Measurements from ENCODE around the gene PLEKHM3. TPM values are rescaled to one million over a fixed set of nuclear protein-coding genes. Genes with fewer than 3 reads are reported as not detected.

The PLEKHM3 gene
- total RNA-seq, 2 experiments from 2014 or later: 4.9 to 5.4 TPM

GRCh38 chr2:207932106-207932505, 93.2 kb downstream of the PLEKHM3 start:
- H3K4me3 Mint-ChIP-seq: no peak overlapping the region

DNA sequence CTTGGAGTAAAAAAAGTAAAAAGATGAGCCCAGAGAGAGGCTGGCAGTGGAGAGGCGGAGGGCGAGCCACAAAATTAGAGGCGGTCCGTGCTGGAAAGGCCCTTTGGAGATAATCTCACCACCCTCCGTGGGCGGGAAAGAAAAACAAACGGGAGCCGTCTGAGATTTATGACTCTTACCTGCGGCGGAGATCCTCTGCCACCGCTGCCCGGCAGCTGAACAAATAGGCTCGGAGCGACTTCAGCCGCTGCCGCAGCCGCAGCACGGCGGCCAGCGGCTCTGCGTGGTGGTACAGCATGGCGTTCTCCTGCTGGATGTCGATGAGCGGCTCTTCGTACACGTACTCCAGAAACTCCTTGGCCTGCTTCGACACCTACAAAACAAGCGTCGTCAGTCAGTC, 94.6 kb downstream of the PLEKHM3 start:
- CTCF ChIA-PET: no interaction called here
- no peak overlapping the region for H3K27ac Mint-ChIP-seq
- no peaks in the 10 kb centered on the region for H3K9me3 Mint-ChIP-seq
- H3K36me3 Mint-ChIP-seq (ENCODE audit: low read depth): no peaks in the 10 kb centered on the region
- H3K4me1 Mint-ChIP-seq: no peaks in the 10 kb centered on the region
- POLR2A ChIA-PET: no interaction called here
- no peak for DNase-seq
- H3K4me3 Mint-ChIP-seq: no peak overlapping the region
- H3K27me3 Mint-ChIP-seq: no peaks in the 10 kb centered on the region

More at GRCh38 chr2:207932106-207932505, 93.2 kb downstream of the PLEKHM3 start:
- no peak overlapping the region for H3K27ac Mint-ChIP-seq
- no peak for DNase-seq
- ChIA-PET CTCF (no interaction called here), POLR2A (no interaction called here)
- no peaks in the 10 kb centered on the region for H3K27me3 Mint-ChIP-seq
- H3K36me3 Mint-ChIP-seq (ENCODE audit: low read depth): no peaks in the 10 kb centered on the region
- no peaks in the 10 kb centered on the region for H3K9me3 Mint-ChIP-seq
- no peaks in the 10 kb centered on the region for H3K4me1 Mint-ChIP-seq

DNA sequence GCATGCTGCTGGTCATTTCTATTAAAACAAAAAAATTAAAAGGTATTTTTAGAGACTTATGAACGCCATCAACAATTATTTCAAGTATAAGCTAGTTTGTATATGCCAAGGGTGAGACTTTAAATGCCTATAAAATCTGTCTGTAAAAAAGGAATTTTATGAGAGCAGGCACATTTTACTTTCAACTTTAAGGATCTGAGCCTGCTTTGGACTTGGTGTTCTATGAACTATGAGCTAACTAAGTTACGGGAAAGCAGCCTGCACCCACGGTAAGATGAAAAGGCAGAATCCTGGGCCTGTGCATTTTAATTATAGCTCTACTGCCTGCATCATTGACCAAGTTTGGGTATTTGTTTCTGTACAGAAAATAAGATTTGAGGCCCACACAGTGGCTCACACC, 95.4 kb downstream of the PLEKHM3 start:
- DNase-seq: no peak
- POLR2A ChIA-PET: no interaction called here
- H3K27me3 Mint-ChIP-seq: no peaks in the 10 kb centered on the region
- CTCF ChIA-PET: no interaction called here
- H3K36me3 Mint-ChIP-seq (ENCODE audit: low read depth): no peaks in the 10 kb centered on the region
- no peak overlapping the region for H3K4me3 Mint-ChIP-seq
- no peak overlapping the region for H3K27ac Mint-ChIP-seq
- no peaks in the 10 kb centered on the region for H3K4me1 Mint-ChIP-seq
- H3K9me3 Mint-ChIP-seq: no peaks in the 10 kb centered on the region

DNA sequence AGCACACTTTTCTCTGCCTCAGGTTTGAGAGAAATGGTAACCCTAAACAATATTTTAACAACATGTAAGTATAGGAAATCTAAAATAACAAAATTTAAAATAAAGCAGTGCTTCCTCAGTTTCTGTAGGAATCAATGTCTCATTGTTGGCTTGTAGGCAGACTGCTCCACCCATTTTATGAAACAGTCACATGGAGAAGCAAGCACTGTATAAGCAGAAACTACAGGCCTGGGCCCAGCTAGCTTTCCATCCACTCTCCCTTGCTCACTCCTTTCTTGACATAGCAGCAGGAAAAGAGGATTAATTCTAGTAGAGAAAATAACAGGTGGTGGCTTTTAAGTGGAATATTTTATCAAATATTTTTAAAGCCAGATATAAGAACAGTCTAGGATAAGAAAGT, 97.2 kb downstream of the PLEKHM3 start:
- H3K36me3 Mint-ChIP-seq (ENCODE audit: low read depth): no peaks in the 10 kb centered on the region
- H3K4me3 Mint-ChIP-seq: no peak overlapping the region
- no peak overlapping the region for H3K27ac Mint-ChIP-seq
- no peaks in the 10 kb centered on the region for H3K27me3 Mint-ChIP-seq
- DNase-seq: no peak
- no peaks in the 10 kb centered on the region for H3K9me3 Mint-ChIP-seq
- no peaks in the 10 kb centered on the region for H3K4me1 Mint-ChIP-seq
- ChIA-PET CTCF (no interaction called here), POLR2A (no interaction called here)

DNA sequence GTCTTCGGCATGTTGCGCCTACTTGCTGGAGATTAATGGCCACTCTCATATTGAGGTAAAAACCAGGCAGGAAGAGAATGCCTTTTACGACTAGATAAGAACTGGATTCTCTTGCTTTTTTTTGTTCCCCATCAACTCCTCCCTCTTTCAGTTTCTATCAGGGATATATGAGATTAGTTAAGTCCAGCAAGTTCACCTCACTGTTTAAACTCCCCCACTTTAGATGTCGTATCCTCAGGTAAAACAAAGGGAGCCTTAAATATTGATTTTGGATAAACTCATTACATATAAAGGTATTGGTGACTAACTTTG, 98.4 kb downstream of the PLEKHM3 start:
- DNase-seq: no peak
- POLR2A ChIA-PET: no interaction called here
- Mint-ChIP-seq H3K4me3 (no peak overlapping the region), H3K36me3 (ENCODE audit: low read depth) (no peaks in the 10 kb centered on the region), H3K27ac (no peak overlapping the region), H3K27me3 (no peaks in the 10 kb centered on the region), H3K4me1 (no peaks in the 10 kb centered on the region), H3K9me3 (no peaks in the 10 kb centered on the region)
- CTCF ChIA-PET: no interaction called here

- no peak overlapping the region for H3K27ac Mint-ChIP-seq
- DNase-seq: no peak
- no peaks in the 10 kb centered on the region for H3K27me3 Mint-ChIP-seq
- no peaks in the 10 kb centered on the region for H3K4me1 Mint-ChIP-seq
- ChIA-PET CTCF (no interaction called here), POLR2A (no interaction called here)
- no peaks in the 10 kb centered on the region for H3K36me3 Mint-ChIP-seq (ENCODE audit: low read depth)
- H3K9me3 Mint-ChIP-seq: no peaks in the 10 kb centered on the region
- H3K4me3 Mint-ChIP-seq: no peak overlapping the region
These were observed 99.0 kb downstream of the PLEKHM3 start for GRCh38 chr2:207926133-207926988.

DNA sequence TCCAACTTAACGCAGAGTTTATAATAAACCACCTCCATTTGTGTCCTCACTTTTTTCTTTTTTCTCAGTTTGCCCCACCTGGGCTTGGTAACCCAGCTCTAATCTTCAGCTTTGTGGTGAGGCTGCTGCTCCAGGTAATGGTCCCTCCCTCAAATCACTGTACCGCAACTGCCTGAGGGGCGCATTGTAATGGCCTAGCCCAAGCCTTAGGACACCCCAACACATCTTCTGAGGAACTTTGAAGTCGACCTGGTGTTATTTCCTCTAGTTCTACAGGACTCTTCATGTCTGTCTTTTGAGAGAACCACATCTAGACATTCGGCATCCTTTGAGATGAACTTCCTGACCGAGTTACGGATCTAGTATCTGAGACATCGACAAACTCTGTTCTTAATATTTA, 99.7 kb downstream of the PLEKHM3 start:
- Mint-ChIP-seq H3K4me3 (no peak overlapping the region), H3K9me3 (no peaks in the 10 kb centered on the region), H3K4me1 (no peaks in the 10 kb centered on the region), H3K36me3 (ENCODE audit: low read depth) (no peaks in the 10 kb centered on the region), H3K27ac (no peak overlapping the region), H3K27me3 (no peaks in the 10 kb centered on the region)
- DNase-seq: no peak
- ChIA-PET CTCF (no interaction called here), POLR2A (no interaction called here)

DNA sequence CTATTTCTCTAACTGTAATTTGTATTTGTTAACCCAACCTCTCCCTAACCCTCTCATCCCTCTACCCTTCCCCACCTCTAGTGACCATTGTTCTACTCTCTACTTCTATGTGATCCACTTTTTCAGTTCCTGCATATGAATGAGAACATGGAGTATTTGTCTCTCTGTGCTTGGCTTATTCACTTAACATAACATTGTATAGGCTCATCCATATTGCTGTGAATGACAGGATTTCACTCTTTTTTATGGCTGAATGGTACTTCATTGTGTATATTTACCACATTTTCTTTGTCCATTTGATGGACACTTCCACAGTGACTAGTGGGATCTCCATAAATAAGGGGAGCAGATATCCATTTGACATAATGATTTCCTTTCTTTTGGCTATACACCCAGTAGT, 103.7 kb downstream of the PLEKHM3 start:
- Mint-ChIP-seq H3K9me3 (no peaks in the 10 kb centered on the region), H3K4me1 (no peaks in the 10 kb centered on the region), H3K36me3 (ENCODE audit: low read depth) (no peaks in the 10 kb centered on the region), H3K4me3 (no peak overlapping the region), H3K27ac (no peak overlapping the region), H3K27me3 (no peaks in the 10 kb centered on the region)
- DNase-seq: no peak
- ChIA-PET POLR2A (no interaction called here), CTCF (interaction anchor here (0.9 kb wide), 1 partner anchor 119 kb away, joined by 3 read pairs; no protein-coding TSS in a partner anchor)

DNA sequence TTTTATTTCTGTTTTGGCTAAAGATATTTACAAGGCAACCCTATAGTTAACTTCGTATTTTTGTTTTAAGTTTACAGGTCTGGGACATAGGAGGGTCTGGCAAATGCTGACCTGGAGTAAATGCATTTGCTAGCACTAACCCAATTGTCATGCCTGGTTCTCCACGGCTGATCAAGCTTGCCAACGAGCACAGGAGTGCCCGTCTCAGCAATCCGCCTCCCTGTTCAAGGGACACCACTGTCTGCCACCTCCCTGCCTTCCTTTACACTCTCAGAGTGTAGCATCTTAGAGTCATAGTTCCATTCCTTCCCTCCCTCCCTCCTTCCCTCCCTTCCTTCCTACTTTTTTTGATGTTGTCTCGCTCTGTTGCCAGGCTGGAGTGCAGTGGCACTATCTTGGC, 104.6 kb downstream of the PLEKHM3 start:
- ChIA-PET CTCF (no interaction called here), POLR2A (no interaction called here)
- Mint-ChIP-seq H3K9me3 (no peaks in the 10 kb centered on the region), H3K4me1 (no peaks in the 10 kb centered on the region), H3K36me3 (ENCODE audit: low read depth) (no peaks in the 10 kb centered on the region), H3K27ac (no peak overlapping the region), H3K4me3 (no peak overlapping the region), H3K27me3 (no peaks in the 10 kb centered on the region)
- no peak for DNase-seq

GRCh38 chr2:207920321-207920720, 105.0 kb downstream of the PLEKHM3 start:
- ChIA-PET CTCF (interaction anchor here (0.6 kb wide), 1 partner anchor 202 kb away, joined by 3 read pairs; no protein-coding TSS in a partner anchor), POLR2A (no interaction called here)
- Mint-ChIP-seq H3K9me3 (no peaks in the 10 kb centered on the region), H3K27ac (no peak overlapping the region), H3K36me3 (ENCODE audit: low read depth) (no peaks in the 10 kb centered on the region), H3K4me3 (no peak overlapping the region), H3K4me1 (no peaks in the 10 kb centered on the region), H3K27me3 (no peaks in the 10 kb centered on the region)
- no peak for DNase-seq

DNA sequence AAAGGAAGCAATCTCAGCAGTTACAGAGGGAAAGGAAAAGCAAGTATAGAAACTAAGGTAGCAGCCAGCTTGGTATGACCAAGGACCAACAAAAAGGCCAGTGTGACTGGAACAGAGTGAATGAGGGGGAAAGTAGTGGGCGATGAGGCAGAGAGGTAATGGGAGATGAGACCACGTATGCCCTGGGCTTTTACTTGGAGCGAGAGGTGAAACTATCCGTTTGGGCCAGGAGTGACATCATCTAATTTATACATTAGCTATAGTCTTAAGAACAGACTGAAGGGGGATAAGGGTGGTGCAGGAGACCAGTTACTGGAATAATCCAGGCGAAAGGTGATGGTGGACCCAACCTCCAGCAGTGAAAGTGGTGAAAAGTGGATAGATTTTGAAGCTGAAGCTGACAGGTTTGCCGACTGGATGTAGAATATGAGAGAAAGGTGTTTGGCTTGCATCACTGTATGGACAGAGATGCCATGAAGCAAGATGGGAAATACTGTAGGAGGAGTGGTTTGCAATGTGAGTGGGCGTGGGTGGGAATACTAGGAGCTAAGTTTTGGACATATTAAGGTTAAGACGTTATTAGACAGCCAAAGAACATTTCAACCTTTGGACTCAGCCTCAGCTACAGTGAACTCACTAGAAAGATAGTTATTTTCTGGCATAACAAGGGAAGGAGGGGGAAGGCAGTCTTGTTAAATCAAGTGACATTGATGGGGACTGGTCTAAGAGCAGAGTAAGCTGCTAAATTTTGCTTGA, 106.0 kb downstream of the PLEKHM3 start:
- H3K27me3 Mint-ChIP-seq: no peaks in the 10 kb centered on the region
- ChIA-PET CTCF (interaction anchor here (0.6 kb wide), 1 partner anchor 201 kb away, joined by 3 read pairs; no protein-coding TSS in a partner anchor), POLR2A (no interaction called here)
- no peak overlapping the region for H3K27ac Mint-ChIP-seq
- no peak for DNase-seq
- no peak overlapping the region for H3K4me3 Mint-ChIP-seq
- no peaks in the 10 kb centered on the region for H3K9me3 Mint-ChIP-seq
- no peaks in the 10 kb centered on the region for H3K4me1 Mint-ChIP-seq
- no peaks in the 10 kb centered on the region for H3K36me3 Mint-ChIP-seq (ENCODE audit: low read depth)

GRCh38 chr2:207914716-207915115, 110.6 kb downstream of the PLEKHM3 start:
- H3K4me1 Mint-ChIP-seq: no peaks in the 10 kb centered on the region
- H3K27ac Mint-ChIP-seq: no peak overlapping the region
- no peak for DNase-seq
- CTCF ChIA-PET: no interaction called here
- H3K36me3 Mint-ChIP-seq (ENCODE audit: low read depth): no peaks in the 10 kb centered on the region
- POLR2A ChIA-PET: no interaction called here
- no peak overlapping the region for H3K4me3 Mint-ChIP-seq
- H3K9me3 Mint-ChIP-seq: no peaks in the 10 kb centered on the region
- no peaks in the 10 kb centered on the region for H3K27me3 Mint-ChIP-seq

- DNase-seq: no peak
- H3K27ac Mint-ChIP-seq: no peak overlapping the region
- no peaks in the 10 kb centered on the region for H3K27me3 Mint-ChIP-seq
- ChIA-PET CTCF (interaction anchor here (0.5 kb wide), 1 partner anchor 245 kb away, joined by 5 read pairs; no protein-coding TSS in a partner anchor), POLR2A (no interaction called here)
- no peaks in the 10 kb centered on the region for H3K9me3 Mint-ChIP-seq
- H3K4me1 Mint-ChIP-seq: no peaks in the 10 kb centered on the region
- H3K4me3 Mint-ChIP-seq: no peak overlapping the region
- H3K36me3 Mint-ChIP-seq (ENCODE audit: low read depth): no peaks in the 10 kb centered on the region
These were observed 111.5 kb downstream of the PLEKHM3 start for GRCh38 chr2:207913772-207914358.

All from activated CD4-positive, alpha-beta memory T cell treated with anti-CD3 and anti-CD28 coated beads, Interleukin-2, amount 10 ng/mL, durations not matched to agents 7 days and 5 days (primary cell).